ENCODE results near the gene ATP6AP1.
A peak's percentile ranks its signal among the peaks of the same experiment; 100 is the strongest.
"Not testable (repeated sequence)": the region's sequence is repeated elsewhere in the genome, so short reads cannot be mapped to it uniquely, and the experiment has no call there.

Gene ATP6AP1

GRCh38 chrX:154428176-154429171 is at the start of gene ATP6AP1:
ATP6AP1 (plus strand) TSS chrX:154428677; CDS start chrX:154428693, 16 bp downstream.
- DNase-seq = peak; percentile 95

GRCh38 chrX:154378799-154379568 is 49.5 kb upstream of the ATP6AP1 start, which contains the start of gene EMD:
EMD (plus strand) TSS chrX:154379295; CDS start chrX:154379485, 190 bp downstream.
- peak; percentile 98 for DNase-seq

- no peak for DNase-seq
Measured at GRCh38 chrX:154379569-154379951, 48.9 kb upstream of the ATP6AP1 start.

- DNase-seq = no peak
Measured at GRCh38 chrX:154380153-154380552, 48.3 kb upstream of the ATP6AP1 start.

- DNase-seq = no peak
Measured at GRCh38 chrX:154380787-154381186, 47.7 kb upstream of the ATP6AP1 start.

- no peak for DNase-seq
Measured at GRCh38 chrX:154381271-154381670, 47.2 kb upstream of the ATP6AP1 start.

- DNase-seq = no peak
Measured at GRCh38 chrX:154382483-154383069, 45.9 kb upstream of the ATP6AP1 start.

GRCh38 chrX:154383359-154384283 is 44.9 kb upstream of the ATP6AP1 start:
- DNase-seq = no peak

- DNase-seq = no peak
Measured at GRCh38 chrX:154384284-154384892, 44.1 kb upstream of the ATP6AP1 start.

- DNase-seq = not testable (repeated sequence)
Measured at GRCh38 chrX:154388094-154388493, 40.4 kb upstream of the ATP6AP1 start.

GRCh38 chrX:154388649-154389048 is 39.8 kb upstream of the ATP6AP1 start:
- not testable (repeated sequence) for DNase-seq

GRCh38 chrX:154389812-154390747 is 38.4 kb upstream of the ATP6AP1 start:
- not testable (repeated sequence) for DNase-seq

GRCh38 chrX:154396363-154396762 is 32.1 kb upstream of the ATP6AP1 start:
- DNase-seq = not testable (repeated sequence)

GRCh38 chrX:154396973-154397887 is 31.2 kb upstream of the ATP6AP1 start:
- DNase-seq = peak; percentile 82

GRCh38 chrX:154397888-154398667 is 30.4 kb upstream of the ATP6AP1 start, which contains the start of gene RPL10:
RPL10 (plus strand) TSS chrX:154398377; CDS start chrX:154398520, 143 bp downstream.
- DNase-seq = peak; percentile 97

GRCh38 chrX:154398668-154399526 is 29.6 kb upstream of the ATP6AP1 start:
- DNase-seq = peak; percentile 90

Data from RPMI8226 (cell line).